Hepatic stellate cell (primary cell): ENCODE measurements around the gene CFAP99.

ENCODE experiments used
- DNase-seq: peaks from one replicate; pipeline ENCODE4 v3.0.0; 2011; ENCODE audit warnings: low spot score

Gene CFAP99

DNA sequence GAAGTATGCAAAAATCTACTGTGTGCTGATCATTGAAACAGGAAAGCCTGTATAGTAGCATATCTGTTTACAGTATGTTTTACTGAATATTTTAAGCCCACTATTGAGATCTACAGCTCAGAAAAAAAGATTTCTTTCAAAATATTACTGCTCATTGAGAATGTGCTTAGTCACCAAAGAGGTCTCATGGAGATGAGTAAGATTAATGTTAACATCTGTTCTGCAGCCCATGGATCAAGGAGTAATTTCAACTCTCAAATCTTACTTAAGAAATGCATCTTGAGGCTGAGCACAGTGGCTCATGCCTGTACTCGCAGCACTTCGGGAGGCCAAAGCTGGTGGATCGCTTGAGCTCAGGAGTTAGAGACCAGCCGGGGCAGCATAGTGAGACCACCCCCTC, 53.4 kb downstream of the CFAP99 start:
- DNase-seq = no peak

- no peak for DNase-seq
Observed at GRCh38 chr4:2478229-2478628, 59.5 kb downstream of the CFAP99 start.

- no peak for DNase-seq
Observed at GRCh38 chr4:2480649-2481048, 61.9 kb downstream of the CFAP99 start.

DNA sequence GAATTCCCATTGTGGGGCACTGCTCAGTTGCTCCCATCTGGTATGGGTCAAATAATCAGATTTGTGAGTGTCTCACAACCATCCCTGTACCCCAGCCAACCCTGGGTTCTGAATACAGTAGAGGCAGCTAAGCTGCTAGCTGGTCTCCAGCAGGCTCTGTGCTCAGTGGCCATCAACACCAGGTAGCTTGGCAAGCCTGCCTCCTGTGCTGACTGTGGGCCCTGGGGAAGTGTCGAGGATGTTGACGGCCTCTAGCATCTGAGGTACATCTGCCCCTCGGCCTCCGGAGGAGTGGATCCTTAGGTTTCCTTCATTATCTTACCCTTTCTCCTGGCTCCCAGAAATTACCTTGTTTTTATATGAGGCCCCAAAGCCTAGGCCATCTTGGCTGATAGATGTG, 63.4 kb downstream of the CFAP99 start:
- DNase-seq = no peak

DNA sequence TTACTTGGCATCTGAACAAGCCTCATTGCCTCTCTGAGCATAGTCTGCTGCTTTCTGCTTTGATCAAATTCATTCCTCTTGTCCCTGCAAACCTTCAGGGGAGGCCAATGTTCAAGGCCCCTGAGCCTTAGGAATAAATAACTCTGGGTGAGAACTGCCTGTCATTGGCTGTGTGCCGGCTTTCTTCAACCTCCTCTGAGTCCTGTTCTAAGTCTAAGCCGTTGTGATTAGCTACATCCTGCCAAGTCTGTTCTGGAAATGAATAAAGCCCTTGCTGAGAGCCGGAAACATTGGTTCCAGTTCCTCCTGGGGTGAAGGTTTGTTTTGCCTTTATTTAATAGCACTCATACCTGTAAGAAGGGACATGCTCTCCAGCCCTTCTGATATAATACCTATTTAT, 63.9 kb downstream of the CFAP99 start:
- DNase-seq = no peak

GRCh38 chr4:2483237-2483636, 64.5 kb downstream of the CFAP99 start:
- DNase-seq = no peak

GRCh38 chr4:2484185-2484584, 65.4 kb downstream of the CFAP99 start:
- DNase-seq = no peak

GRCh38 chr4:2484993-2485392, 66.2 kb downstream of the CFAP99 start:
- no peak for DNase-seq

- DNase-seq = no peak
Observed at GRCh38 chr4:2485956-2486355, 67.2 kb downstream of the CFAP99 start.

DNA sequence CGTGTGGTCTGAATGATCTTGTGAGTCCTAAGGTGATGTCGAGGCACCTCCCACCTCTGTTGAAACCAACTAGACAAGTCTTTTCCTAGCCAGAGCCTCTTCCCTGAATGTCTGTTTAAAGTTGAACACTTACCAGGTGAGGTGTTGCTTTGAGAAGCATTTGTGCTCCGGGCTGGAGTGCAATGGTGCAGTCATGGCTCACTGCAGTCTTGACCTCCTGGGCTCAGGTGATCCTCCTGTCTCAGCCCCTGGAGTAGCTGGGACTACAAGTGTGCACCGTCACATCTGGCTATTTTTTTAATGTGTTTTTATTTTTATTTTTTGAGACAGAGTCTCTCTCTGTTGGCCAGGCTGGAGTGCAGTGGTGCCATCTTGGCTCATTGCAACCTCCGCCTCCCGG, 68.2 kb downstream of the CFAP99 start:
- no peak for DNase-seq

- DNase-seq = no peak
Observed at GRCh38 chr4:2487632-2488031, 68.9 kb downstream of the CFAP99 start.

DNA sequence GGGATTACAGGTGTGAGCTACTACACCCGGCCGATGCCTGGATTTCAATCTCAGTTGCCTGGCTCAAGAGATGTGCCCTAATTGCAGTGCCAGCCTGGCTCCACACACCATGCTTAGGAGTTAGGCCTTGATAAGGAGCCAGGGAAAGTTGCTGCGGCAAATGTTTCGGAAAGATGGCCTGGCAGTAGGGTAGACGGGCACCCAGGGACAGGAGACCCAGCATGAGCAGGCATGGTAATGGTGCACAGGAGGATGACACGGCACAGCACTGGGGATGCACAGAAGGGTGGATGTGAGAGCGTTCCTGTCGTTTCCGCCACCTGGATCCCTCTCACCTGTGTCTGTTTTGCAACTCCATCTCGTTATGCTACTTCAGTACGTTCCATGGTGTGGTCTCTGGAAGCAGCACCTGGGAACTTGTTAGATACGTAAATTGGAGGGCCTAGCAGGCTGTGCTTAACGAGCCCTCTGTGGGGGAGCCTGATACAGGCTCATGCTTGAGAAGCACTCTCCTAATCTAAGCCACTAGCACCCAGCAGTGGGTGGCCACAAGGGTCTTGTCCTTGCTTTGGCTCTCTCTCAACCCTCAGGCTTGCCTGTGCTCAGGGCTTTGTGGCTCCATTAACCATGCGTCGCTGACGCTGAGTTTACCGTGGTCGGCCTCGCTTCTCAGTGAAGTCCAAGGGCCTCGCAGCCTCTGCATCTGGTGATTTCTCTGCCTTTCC, 70.5 kb downstream of the CFAP99 start:
- DNase-seq = no peak

DNA sequence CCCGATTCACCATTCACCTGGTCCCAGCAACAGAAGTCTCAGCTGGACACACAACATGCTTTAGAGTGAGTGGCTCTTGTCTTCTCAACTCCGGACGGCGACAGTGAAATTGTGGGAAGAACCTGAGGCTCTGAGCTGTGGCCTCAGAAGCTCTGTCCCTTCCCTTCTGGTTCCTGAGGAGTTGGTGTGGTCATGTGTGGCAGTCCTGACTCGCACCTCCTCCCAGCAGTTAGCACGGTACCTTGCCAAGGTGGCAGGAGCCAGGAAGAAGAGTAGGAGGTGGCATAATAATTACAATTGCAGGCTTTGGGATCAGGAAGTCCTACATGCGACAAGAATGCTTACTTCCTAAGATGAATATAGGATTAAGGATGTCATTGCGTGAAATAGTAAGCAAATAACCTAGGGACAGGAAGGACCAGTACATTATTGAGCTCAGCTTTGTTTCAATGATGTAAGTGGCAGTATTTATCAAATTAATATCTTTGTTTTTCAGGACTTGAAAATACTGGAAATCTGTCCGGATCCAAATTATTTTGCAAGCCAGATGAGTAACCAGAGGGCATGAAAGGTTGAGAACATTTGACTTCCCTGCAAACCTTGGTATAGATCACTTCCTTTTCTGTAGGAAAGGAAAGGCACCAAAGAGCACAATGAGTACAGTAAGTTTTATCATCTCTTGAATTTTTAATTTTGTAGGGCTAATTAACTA, 71.2 kb downstream of the CFAP99 start:
- no peak for DNase-seq

DNA sequence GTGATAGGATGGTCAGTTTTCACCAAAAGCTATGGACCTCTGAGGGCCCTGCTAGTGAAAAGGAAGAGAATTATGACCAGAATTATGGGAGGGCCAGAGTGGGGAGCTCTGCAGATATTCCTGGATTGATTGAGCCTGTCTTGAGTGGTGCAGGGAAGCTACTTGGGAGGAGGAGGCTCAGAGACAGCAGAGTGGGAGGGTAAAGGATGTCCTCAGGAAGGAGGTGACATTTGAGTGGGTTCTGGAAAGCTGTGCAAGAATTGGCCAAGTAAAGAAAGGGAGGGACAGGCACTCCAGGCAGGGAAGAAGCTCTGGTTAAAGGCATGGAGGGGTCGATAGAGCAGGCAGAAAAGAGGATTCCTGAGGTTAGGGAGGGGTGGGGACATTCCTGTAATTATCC, 74.2 kb downstream of the CFAP99 start:
- DNase-seq = no peak

DNA sequence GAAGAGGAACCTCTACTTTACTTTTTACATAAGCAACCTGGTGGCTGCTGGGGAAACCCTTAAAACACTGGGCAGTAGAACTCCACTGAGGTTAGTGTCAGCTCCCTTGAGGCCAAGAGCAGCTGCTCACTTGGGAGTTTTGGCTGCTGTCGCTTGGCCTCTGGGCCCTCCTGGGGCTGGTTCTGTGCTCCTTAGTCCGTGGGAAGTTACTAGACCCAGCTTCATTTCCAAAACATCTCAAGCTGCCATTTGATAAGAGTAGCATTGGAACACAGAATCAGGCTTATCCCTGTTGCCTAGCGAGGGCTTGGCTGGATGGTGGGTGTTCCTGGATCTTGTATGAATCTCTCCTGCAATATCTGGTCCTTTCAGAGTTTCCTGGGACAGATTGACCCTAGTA, 76.2 kb downstream of the CFAP99 start:
- DNase-seq = no peak

DNA sequence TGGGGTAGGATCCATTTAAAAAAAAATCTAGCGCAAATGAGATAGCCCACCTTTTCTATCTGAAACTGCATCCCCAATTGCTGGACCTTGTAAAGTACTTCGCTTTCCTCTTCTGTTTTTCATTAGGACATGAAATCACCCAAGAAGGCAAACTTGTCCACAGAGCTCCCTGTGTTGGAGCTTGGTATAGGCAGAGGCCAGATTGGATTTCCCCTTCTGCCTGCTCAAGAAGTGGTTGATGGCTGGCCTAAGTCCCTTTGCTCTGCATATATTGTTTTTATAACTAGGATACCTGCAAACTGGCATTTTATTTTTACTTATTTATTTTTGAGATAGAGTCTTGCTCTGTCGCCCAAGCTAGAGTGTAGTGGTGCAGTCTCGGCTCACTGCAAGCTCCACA, 78.6 kb downstream of the CFAP99 start:
- no peak for DNase-seq

DNA sequence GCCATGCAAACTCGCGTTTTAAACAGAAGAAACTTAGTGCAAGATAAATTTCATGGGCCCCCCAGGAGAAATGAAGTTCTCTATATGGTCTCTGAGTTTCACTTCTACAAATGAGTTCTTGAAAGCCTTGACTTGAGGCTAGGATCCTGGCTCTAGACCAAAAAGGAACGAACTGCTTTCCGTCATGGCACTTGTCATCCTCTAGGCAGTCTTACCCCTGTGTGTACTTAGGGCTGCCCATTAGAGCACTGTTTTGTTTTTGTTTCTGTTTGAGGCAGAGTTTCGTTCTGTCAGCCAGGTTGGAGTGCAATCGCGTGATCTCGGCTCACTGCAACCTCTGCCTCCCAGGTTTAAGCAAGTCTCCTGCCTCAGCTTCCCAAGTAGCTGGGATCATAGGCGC, 79.2 kb downstream of the CFAP99 start:
- no peak for DNase-seq

- no peak for DNase-seq
Observed at GRCh38 chr4:2500547-2500946, 81.8 kb downstream of the CFAP99 start.

DNA sequence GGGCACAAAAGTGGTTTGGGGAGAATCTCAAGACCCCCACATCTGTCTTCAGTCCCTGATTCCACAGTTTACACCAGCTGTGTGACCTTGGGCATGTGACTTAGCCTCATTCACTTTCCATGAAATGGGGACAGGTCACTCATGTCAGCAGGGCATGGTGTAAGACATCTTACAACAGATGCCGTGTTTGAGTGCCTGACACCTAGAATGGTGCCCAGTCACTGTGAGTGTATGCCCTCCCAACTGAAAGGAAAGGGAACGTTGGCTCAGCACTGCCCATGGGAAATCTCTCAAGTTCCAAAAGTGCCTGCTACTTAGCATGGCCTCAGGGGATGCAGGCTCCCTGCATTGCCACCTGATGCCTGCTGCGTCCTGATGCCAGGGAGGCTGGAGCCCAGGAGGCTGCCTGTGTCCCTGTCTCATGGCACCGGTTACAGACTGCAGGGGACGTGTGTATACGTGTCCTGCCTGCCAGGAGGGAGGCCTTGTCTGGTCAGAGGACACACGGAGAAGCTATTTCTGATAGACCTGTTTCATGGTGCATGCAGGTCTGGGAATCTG, 82.4 kb downstream of the CFAP99 start:
- no peak for DNase-seq

DNA sequence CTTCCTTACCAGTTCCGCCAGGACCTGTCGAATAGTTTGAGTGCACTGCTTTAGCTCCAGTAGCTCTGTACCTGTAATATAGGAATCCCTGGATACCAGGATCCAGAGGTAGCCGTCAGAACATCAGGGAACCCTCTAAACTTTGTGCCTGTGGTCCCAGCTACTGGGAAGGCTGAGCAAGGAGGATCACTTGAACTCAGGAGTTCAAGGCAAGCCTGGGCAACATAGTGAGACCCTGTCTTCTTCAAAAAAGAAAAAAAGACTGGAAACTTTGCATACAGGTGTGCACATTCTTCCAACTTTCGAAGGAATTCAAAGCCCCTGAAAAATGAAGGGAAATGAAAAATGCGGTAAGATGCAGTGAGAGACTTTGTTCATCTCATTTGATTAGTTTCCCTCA, 85.1 kb downstream of the CFAP99 start:
- no peak for DNase-seq

DNA sequence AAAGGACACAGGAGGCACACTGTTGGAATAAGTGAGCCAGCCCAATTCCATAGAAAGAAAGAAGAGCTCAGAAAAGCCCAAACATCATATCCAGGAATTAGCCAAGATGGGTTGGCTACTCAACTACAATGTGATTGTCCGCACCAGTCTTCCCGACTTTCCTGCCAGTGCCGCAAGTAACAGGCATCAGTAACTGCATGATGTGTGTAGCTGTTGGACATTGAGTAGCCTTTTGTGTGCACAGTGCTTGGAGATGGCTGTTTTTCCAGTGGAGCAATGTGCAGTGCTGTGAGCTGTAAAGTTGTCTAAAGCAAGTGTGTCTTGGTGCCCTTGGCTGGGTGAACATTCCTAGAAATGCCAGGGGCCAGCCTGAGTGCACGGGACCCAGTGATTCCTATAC, 88.5 kb downstream of the CFAP99 start:
- no peak for DNase-seq

DNA sequence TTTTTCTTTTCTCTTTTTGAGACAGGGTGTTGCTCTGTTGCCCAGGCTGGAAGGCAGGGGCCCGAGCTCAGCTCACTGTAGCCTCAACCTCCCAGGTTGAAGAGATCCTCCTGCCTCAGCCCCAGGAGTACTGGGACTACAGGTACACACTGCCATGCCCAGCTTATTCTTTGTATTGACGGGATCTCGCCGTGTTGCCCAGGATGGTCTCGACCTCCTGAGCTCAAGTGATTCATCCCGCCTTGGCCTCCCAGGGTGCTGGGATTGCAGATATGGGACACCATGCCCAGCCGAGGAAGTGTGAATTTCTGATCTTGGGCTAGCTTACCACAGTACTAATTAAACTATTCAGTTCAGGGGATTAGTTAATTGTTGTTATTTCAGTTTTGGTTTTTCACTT, 89.1 kb downstream of the CFAP99 start:
- DNase-seq = no peak

DNA sequence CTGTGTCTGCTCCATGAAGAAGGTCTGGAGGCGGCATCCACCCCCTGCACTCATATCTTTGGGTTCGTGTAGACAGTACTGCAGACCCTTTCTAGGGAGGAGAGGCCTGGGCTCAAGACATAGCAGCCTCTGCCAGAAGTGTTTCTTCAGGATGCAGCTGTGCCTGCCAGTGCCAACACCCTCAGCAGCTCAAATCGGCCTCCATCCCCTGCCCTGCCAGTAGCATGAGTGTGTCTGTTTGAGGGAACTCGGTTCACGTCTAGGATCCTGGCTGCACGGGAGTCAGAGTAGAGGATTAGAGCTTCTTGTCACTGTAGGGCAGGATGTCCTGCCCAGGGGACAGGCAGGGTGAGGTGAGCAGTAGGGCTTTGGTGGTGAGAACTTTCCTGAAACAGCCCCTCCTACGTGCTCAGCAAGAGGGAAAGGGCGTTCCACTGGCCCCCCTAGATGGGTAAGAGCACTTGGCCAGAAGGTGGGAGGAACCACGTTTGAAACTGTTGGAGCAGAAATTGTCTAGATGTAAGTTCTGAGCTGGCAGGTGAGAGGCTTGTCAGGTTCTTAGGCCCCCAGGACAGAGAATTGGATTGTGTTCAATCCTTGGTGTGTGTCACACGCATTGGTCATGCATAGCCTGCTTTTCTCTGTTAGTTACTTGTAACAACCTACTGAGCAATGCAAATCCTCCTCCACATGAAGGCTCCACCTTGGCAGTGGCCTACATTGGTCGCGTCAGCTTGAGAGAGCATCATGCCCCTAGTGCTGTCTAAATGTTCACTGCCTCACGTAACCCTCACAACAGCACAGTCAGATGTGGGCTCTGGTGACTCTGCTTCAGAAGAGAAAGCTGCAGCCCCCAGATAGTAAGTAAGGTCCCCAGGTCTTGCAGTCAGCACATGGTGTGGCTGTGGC, 91.8 kb downstream of the CFAP99 start:
- no peak for DNase-seq
